Astrocyte of the hippocampus (primary cell): ENCODE measurements around the gene HOXB4.
A peak's percentile ranks its signal among the peaks of the same experiment; 100 is the strongest.

Source experiments
- DNase-seq: peaks from one replicate; pipeline ENCODE4 v3.0.0; 2011; ENCODE audit warnings: low read depth, low spot score

Gene HOXB4

GRCh38 chr17:48601539-48602425, 23.6 kb upstream of the HOXB4 start:
- no peak for DNase-seq

GRCh38 chr17:48601207-48601538, 23.0 kb upstream of the HOXB4 start:
- no peak for DNase-seq

DNA sequence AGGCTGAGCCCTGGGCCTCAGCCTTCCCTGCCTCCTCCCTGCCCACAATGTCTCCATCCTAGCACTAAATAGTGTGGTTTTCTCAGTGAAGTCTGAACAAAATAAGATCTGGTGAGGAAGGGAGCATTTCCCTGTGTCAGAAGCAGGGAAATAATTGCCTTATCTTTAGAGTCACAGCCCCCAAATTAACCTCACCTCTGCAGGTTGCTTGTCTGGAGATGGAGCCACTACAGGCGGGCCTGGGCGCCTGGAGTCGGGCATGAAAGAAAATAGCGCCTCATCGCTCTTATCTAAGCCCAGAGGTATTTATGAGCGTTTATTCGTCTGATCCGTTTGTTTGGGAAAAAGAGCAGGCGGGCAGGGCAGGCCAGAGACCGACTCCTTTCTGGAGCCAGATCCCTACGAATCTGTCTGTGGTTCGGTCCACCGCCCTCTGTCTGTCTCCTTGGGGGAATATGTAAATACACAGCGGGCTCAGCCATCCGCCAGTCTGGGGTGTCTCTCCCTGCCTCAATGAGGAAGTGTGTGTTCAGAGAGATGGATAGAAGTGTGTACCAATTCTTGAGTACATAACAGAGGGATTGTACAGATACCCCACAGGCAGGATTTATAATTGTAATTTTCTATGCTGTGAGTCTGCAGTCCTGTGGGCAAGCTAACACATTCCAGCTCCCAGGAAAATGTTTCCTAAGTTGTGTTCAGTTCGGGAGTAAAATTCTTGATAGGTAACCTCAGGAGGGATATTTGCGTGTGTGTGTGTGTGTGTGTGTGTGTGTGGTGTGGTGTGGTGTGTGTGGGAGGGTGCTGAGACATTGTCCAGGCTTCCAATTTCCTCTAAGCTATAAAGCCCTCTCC, 22.3 kb upstream of the HOXB4 start:
- DNase-seq, result no peak

GRCh38 chr17:48599354-48599753, 21.2 kb upstream of the HOXB4 start:
- DNase-seq, result no peak

- DNase-seq, result no peak
Measured at GRCh38 chr17:48598736-48599135, 20.6 kb upstream of the HOXB4 start.

DNA sequence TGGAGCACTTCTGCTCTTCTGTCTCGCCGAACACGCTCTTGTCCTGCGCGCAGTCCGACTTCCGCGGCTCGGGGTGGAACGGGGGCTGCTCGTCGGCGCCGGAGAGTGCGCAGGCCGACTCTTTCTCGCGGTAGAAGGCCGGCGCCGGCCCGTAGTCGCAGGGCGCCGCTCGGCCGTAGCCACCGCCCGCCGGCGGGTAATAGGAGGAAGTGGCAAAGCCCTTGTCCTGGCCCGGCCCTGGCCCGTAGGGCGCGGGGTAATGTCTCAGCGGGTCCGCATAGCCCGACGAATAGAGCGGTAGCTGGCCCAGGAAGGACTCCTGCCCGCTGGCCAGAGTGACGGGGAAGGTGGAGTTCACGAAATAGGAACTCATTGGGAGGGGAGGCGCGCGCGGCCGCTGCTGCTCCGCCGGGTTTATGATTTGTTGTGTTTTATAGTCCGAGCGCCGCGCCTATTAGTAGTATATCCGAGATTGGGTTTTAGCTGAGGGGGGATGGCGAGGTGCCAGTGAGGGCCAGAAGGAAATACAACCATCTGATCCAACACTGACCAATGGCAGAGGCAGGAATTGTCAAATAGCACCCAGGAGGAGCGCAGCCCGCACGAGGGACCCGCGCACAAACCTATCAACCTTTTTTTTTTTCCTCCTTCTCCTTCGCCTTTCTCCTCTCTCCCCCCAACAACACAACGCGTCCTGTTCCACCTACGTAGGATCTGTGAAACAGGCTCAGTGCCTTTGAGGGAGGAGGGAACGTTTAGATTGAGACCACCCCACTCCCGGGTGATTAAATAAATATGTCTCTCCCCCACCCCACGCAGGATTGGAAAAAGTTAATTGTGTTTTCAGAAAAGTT, 19.9 kb upstream of the HOXB4 start:
- DNase-seq, result peak; percentile 66

GRCh38 chr17:48597528-48597777, 19.3 kb upstream of the HOXB4 start:
- no peak for DNase-seq

GRCh38 chr17:48596735-48597527, 18.8 kb upstream of the HOXB4 start:
- no peak for DNase-seq

- no peak for DNase-seq
Measured at GRCh38 chr17:48596000-48596734, 18.0 kb upstream of the HOXB4 start.

- no peak for DNase-seq
Measured at GRCh38 chr17:48595278-48595999, 17.3 kb upstream of the HOXB4 start.

- no peak for DNase-seq
Measured at GRCh38 chr17:48594538-48595277, 16.6 kb upstream of the HOXB4 start.

DNA sequence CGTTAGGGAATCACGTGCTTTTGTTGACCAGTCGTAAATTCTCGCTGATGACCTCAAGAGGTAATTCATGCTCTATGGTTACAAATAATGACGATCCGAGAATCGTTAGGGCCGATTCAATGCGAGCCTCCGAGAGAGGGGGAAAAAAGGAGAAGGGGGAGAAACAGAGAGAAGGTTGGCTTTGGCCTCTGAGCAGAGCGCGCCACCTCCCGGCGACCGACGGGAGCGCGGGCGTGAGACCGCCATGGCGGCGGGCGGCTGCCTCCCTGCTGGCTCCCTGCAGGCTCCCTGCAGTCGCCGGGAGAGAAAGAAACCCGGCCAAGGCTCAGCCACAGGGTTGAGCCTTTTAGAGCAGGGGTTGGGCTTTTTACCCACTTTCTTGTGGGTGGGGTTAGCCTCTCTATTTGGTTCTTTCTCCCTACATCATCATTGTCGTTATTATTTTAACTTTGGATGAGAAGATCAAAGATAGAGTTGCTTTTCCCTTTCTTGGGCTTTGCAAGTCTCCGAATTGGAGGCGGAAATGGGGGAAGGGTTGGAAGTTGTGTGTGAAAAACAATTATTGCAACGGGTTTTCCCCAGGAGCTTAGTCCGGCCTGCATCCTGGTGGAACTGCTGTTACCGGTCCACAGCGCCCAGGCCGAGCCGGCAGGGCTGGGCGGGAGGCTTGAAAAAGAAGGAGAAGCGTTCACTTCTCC, 15.8 kb upstream of the HOXB4 start:
- peak; percentile 95 for DNase-seq

DNA sequence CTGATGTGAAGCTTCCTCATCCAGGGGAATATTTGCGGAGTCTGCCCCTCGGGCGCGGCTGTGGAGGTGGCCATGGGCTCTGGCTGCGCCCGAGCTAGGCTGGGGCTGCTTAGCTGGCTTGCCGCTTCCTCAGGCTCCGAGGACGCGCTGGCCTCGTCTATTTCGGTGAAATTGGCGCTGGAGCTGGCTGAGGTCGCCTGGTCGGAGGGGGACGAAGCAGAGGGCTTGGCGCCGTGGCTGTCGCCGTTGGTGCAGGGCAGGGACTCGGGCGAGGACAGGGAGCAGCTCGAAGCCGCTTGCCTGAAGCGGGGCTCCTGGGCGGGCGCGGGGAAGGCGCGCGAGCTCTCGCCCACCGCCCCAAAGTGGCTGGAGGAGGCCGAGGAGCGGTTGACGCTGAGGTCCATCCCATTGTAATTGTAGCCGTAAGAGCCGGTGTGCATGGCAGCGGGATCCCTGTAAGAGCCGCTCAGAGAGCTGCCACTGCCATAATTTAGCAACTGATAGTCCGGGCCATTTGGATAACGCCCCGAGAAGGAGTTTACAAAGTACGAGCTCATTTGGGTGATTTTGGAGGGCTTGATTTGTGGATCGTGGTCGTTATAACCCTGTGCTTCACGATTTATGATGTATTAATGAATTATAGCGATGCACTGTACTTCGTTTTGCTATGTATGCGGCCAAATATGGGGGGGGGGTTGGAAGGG, 15.1 kb upstream of the HOXB4 start, which contains the start of gene HOXB5:
Gene HOXB5 (minus strand): TSS at position 654 of the 704 bp plus-strand sequence. CDS start 97 bp downstream, at position 557.
- peak; percentile 70 for DNase-seq

- DNase-seq, result no peak
Measured at GRCh38 chr17:48592577-48592976, 14.4 kb upstream of the HOXB4 start.

GRCh38 chr17:48592057-48592514, 13.9 kb upstream of the HOXB4 start:
- DNase-seq, result no peak

DNA sequence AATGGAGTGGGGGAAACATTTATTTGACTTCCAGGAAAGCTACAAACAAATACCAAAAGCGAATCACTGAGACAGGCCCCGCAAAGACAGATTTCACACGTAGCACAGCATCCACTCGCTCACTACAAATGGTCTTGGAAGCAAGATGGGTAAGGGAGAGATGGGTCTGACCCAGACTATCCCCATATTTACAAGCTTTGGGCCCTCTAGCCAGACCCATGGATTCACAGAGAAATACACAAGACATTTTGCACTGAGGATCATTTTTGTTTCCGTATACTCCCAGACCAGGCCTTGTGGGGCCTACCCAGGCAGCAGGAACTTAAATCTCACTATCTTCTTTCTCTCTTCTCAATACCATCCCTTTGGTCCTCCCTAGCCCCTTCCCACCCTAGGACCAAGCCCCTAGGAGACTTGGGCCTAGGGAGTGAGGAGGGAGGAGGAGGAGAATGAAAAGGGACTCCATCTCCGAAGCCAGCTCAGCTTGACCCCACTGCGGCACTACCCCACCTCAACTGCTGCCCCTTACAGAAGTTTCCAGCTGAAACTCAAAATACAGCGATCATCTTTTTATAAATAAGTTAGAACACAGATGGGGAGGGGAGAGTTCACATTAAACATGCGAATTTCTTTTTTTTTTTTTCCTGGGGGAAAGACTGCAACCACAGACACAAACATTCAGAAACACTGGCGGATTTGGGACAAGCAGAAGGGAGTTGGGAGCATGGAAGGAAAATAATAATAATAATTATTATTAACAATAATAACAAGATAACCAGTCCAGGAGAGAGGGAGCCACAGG, 13.3 kb upstream of the HOXB4 start:
- DNase-seq, result no peak

DNA sequence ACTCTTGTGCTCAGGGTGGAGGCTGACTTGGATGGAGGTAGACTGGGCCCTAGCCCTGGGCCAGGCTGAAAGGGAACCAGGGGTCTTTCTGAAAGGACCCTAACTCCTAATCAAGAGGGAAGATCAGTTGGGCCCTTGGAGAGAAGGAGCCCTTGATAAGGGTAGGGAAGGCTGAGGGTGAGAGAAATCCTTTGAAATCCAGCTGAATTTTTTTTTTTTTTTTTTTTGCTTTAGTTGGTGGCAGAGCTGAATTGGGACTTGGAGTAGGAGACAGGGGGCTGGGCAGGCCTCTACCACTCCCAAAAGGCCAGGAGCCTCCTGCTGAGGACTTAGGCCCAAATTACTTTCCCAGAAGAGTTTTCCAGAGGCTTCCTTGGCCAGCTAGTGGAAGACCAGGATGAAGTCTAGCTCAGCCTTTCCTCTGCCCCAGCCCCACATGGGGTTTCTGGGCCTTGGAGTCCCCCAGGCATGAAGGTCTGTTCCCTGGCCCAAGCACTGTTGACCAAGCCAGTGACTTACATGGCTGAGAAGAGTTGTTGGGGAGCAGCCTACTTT, 12.5 kb upstream of the HOXB4 start:
- no peak for DNase-seq
